Bronchial epithelial cell (primary cell): Measurements from ENCODE around the gene RPP40. TPM values are rescaled to one million over a fixed set of nuclear protein-coding genes. Genes with fewer than 3 reads are reported as not detected.

Experiments used
- DNase-seq: peaks from one replicate; pipeline ENCODE4 v3.0.0-alpha.2; 2010; ENCODE audit warnings: low read depth
- FAIRE-seq: peaks from 2 replicates; lab custom pipeline; 2011; peaks lifted over from hg19 to GRCh38; lab: Jason Lieb, UNC
- H3K27me3 ChIP-seq: 2 replicates; pipeline ENCODE4 v1.5.1; 2011; ENCODE audit warnings: low read length; ENCODE audit not compliant: control insufficient read depth, insufficient read depth
- H3K36me3 ChIP-seq: 2 replicates; pipeline ENCODE4 v1.5.1; 2011; ENCODE audit warnings: low read length; ENCODE audit not compliant: control insufficient read depth, insufficient read depth
- H3K4me3 ChIP-seq: 2 replicates; pipeline ENCODE4 v1.5.1; 2011; ENCODE audit warnings: mild to moderate bottlenecking, low read depth, low read length, control low read depth
- CTCF ChIP-seq: IDR thresholded peaks from 2 replicates; pipeline ENCODE4 v1.5.1; 2011; ENCODE audit warnings: mild to moderate bottlenecking, moderate library complexity, low read length, control low read depth, inconsistent platforms; ENCODE audit not compliant: insufficient read depth, severe bottlenecking
- total RNA-seq: library from RNA; depleted of rRNA; stranded (reverse); fragments of >200 nt; gene quantifications from 2 replicates; pipeline ENCODE4 v1.2.1, GENCODE V29; 2014

RPP40 gene
- total RNA-seq, 1 donor from 2014 or later = 10.3 TPM

DNA sequence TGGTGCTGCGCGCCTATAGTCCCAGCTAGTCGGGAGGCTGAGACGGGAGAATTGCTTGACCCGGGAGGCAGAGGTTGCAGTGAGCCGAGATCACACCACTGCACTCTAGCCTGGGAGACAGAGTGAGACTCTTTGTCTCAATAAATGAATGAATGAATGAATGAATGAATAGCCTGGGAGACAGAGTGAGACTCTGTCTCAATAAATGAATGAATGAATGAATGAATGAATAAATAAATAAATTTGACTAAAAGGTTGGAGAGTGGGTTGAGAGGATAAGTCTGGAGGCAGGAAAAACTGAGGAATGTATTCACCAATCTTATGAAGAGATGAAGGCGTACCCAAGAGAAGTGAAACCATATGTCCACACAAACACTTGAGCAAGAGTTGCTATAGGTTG is 24.5 kb upstream of the RPP40 start:
- no peak for FAIRE-seq
- TF ChIP-seq CTCF = no peak
- Histone ChIP-seq H3K27me3 (no peaks in the 10 kb centered on the region), H3K4me3 (no peak overlapping the region), H3K36me3 (no peaks in the 10 kb centered on the region)
- DNase-seq = no peak

- FAIRE-seq (no peak), DNase-seq (peak; percentile 14)
- Histone ChIP-seq H3K27me3 (no peaks in the 10 kb centered on the region), H3K4me3 (peak overlapping the region; percentile 42), H3K36me3 (no peaks in the 10 kb centered on the region)
- TF ChIP-seq CTCF = peak; percentile 15
Observed at GRCh38 chr6:5025911-5026819, 22.3 kb upstream of the RPP40 start.

DNA sequence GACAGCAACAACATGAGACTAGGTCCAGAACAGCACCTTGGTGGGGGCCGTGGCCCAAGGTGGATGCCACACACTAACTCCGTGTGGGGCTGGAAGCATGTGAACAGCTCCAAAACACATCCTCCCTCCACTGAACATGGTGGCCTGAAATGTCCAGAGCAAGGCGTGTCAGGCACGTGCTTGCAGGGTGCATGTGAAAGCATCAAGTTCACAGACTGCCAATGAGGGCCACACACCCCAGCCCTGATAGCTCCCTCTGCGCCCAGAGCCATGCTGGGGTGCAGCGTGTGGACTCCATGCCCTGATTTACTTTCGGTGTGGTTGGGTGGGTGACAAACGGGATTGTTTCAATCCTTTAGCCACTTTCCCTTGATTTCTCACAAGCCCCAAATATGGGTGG is 20.1 kb upstream of the RPP40 start:
- no peak for TF ChIP-seq CTCF
- no peaks in the 10 kb centered on the region for H3K36me3 ChIP-seq
- no peaks in the 10 kb centered on the region for H3K27me3 ChIP-seq
- no peak overlapping the region for H3K4me3 ChIP-seq
- FAIRE-seq (no peak), DNase-seq (no peak)

GRCh38 chr6:5020142-5020541 is 16.3 kb upstream of the RPP40 start:
- no peak overlapping the region for H3K4me3 ChIP-seq
- TF ChIP-seq CTCF = no peak
- DNase-seq (no peak), FAIRE-seq (no peak)
- no peaks in the 10 kb centered on the region for H3K27me3 ChIP-seq
- no peaks in the 10 kb centered on the region for H3K36me3 ChIP-seq

DNA sequence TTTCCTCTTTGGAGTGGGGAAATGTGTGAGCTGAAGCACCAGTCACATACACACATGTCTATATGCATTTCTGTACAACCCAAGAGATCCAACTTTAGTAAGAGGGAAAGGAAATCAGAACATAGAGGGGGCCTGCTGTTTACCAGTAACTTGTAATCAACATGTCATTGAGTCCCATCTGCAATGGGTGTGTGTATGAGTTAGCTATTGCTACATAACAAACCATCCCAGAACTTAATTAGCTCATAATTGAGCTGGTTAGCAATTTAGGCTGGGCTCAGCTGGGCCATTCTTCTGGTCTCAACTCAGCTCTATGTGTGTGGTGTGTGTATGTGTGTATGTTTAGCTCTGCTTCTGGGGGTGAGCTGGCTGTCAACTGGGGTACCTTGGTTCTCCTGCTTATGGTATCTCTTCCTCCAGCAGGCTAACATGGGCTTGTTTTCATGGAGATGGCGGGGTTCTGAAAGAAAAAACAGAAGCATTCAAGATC is 10.3 kb upstream of the RPP40 start:
- no peak for DNase-seq
- Histone ChIP-seq H3K36me3 (no peaks in the 10 kb centered on the region), H3K27me3 (no peaks in the 10 kb centered on the region), H3K4me3 (no peak overlapping the region)
- TF ChIP-seq CTCF = no peak
- no peak for FAIRE-seq
